Ovary (tissue), 3 donors: ENCODE results near the gene TRMT1.

Experiments used
- CTCF ChIP-seq, 3 donors: fragments of 450-650 bp in 2 of 3; fragments of 200-600 bp in 1 of 3; IDR thresholded peaks; one replicate each; pipeline versions ENCODE4 v1.5.1 to v1.8.0; 2016 to 2022; ENCODE audit warnings: antibody characterized with exemption in 3 of 3, mild to moderate bottlenecking in 1 of 3
- EP300 ChIP-seq: sonication (generic); formaldehyde crosslinking; IDR thresholded peaks from one replicate; pipeline ENCODE4 v1.6.1; 2017; ENCODE audit warnings: antibody characterized with exemption
- POLR2A ChIP-seq: fragments of 450-650 bp; IDR thresholded peaks from one replicate; pipeline ENCODE4 v1.6.1; 2017; ENCODE audit warnings: antibody characterized with exemption, mild to moderate bottlenecking, moderate library complexity
- donor health status: DM: no; HTN: no; CAD: no.

GRCh38 chr19:13064092-13064489, 52.4 kb downstream of the TRMT1 start:
- no peak for TF ChIP-seq CTCF (IDR thresholded peaks at IDR 0.05)
- TF ChIP-seq POLR2A = no peak
- no peak for TF ChIP-seq EP300
